Ureter (tissue), 1 donor: Measurements from ENCODE around the gene CDCA4. TPM values are rescaled to one million over a fixed set of nuclear protein-coding genes. Genes with fewer than 3 reads are reported as not detected.

Source experiments
- total RNA-seq: library from RNA; stranded (reverse); gene quantifications from one replicate; pipeline ENCODE4 v1.2.4, GENCODE V29; 2023
- donor health status: DM: yes; HTN: yes; CAD: no.

The CDCA4 gene
- total RNA-seq, 1 donor from 2014 or later = 8.1 TPM

Other genes starting within 250 kb of the CDCA4 start
- gene AKT1, start 225.3 kb downstream of the CDCA4 start, total RNA-seq = 116 TPM
- 9.4 TPM for gene ZBTB42, start 220.0 kb downstream of the CDCA4 start, total RNA-seq
- gene CEP170B, start 155.8 kb downstream of the CDCA4 start, total RNA-seq = 42.2 TPM
- 2.6 TPM for gene PLD4, start 96.2 kb downstream of the CDCA4 start, total RNA-seq
- gene AHNAK2, start 42.7 kb downstream of the CDCA4 start, total RNA-seq = 34.5 TPM
- gene CLBA1, start 35.3 kb downstream of the CDCA4 start, total RNA-seq = 17.3 TPM
- gene GPR132, start 44.3 kb upstream of the CDCA4 start, total RNA-seq = 1.5 TPM
- gene JAG2, start 147.7 kb upstream of the CDCA4 start, total RNA-seq = 42.2 TPM
- 42.4 TPM for gene NUDT14, start 160.2 kb upstream of the CDCA4 start, total RNA-seq
- gene BTBD6, start 227.4 kb upstream of the CDCA4 start, total RNA-seq = 36.3 TPM